DOHH2 (cell line): ENCODE results near the gene SYN1.

Experiments used
- EZH2phosphoT487 ChIP-seq: fragments of 200-600 bp; sonication (generic); IDR thresholded peaks from 2 replicates; pipeline ENCODE4 v1.6.1; 2017; ENCODE audit warnings: borderline replicate concordance, mild to moderate bottlenecking, antibody characterized with exemption, low read length, moderate library complexity, mixed read lengths
- TF ChIP-seq, protein P1 (sequence below): fragments of 200-600 bp; sonication (generic); IDR thresholded peaks from one replicate; pipeline ENCODE4 v1.5.1; 2014; ENCODE audit warnings: antibody characterized with exemption, mild to moderate bottlenecking, low read depth, low read length; ENCODE audit not compliant: poor library complexity, severe bottlenecking

DNA sequence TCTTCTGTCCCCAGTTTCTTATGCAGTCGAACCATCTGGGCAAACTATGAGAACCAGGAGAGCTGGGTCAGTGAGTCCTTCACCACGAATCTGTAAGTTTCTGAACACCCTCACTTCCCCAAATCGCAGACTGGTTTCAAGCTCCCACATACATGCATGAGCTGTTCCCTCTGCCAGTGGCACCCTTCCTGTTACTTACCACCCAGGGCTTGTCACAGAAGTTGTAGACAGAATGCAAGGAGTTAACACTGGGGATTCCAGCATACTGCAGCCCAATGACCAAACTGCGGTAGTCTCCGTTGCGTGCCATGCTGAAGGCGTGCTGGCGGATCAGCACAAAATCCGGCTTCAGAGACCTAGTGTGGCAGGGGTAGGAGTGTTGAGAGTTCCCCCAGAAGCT is 14.6 kb downstream of the SYN1 start:
- TF ChIP-seq, protein P1, sequence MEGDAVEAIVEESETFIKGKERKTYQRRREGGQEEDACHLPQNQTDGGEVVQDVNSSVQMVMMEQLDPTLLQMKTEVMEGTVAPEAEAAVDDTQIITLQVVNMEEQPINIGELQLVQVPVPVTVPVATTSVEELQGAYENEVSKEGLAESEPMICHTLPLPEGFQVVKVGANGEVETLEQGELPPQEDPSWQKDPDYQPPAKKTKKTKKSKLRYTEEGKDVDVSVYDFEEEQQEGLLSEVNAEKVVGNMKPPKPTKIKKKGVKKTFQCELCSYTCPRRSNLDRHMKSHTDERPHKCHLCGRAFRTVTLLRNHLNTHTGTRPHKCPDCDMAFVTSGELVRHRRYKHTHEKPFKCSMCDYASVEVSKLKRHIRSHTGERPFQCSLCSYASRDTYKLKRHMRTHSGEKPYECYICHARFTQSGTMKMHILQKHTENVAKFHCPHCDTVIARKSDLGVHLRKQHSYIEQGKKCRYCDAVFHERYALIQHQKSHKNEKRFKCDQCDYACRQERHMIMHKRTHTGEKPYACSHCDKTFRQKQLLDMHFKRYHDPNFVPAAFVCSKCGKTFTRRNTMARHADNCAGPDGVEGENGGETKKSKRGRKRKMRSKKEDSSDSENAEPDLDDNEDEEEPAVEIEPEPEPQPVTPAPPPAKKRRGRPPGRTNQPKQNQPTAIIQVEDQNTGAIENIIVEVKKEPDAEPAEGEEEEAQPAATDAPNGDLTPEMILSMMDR, result no peak
- no peak for TF ChIP-seq EZH2phosphoT487
